Activated naive CD4-positive, alpha-beta T cell treated with anti-CD3 and anti-CD28 coated beads, Interleukin-2, amount 50 U/mL, for 16 hours (primary cell): ENCODE results near the gene PIP4K2B.
"Not testable (repeated sequence)": the region's sequence is repeated elsewhere in the genome, so short reads cannot be mapped to it uniquely, and the experiment has no call there.

Experiments
- DNase-seq: peaks from one replicate; pipeline ENCODE4 v3.0.0-alpha.2; 2020

PIP4K2B gene

GRCh38 chr17:38799501-38800236 is at the start of gene PIP4K2B:
TSS of gene PIP4K2B (minus strand) at chr17:38799556. CDS start at chr17:38799424, 132 bp downstream.
- DNase-seq, result peak; percentile 84

- DNase-seq, result no peak
Observed at GRCh38 chr17:38848557-38848891, 49.2 kb upstream of the PIP4K2B start.

GRCh38 chr17:38844261-38844757 is 45.0 kb upstream of the PIP4K2B start:
- DNase-seq, result no peak

GRCh38 chr17:38825762-38826247 is 26.4 kb upstream of the PIP4K2B start:
- DNase-seq, result no peak

- DNase-seq, result peak; percentile 91
Observed at GRCh38 chr17:38824899-38825761, 25.8 kb upstream of the PIP4K2B start, which contains the start of gene CWC25. TSS of gene CWC25 (minus strand) at chr17:38825321. CDS start at chr17:38825183, 138 bp downstream.

- DNase-seq, result no peak
Observed at GRCh38 chr17:38815576-38816193, 16.3 kb upstream of the PIP4K2B start.

GRCh38 chr17:38809828-38810227 is 10.5 kb upstream of the PIP4K2B start:
- DNase-seq, result no peak

GRCh38 chr17:38800237-38800760 is 943 bp upstream of the PIP4K2B start:
- DNase-seq, result no peak

- DNase-seq, result peak; percentile 54
Observed at GRCh38 chr17:38798614-38799500, 499 bp downstream of the PIP4K2B start.

- DNase-seq, result no peak
Observed at GRCh38 chr17:38797828-38798227, 1.5 kb downstream of the PIP4K2B start.

GRCh38 chr17:38797158-38797490 is 2.2 kb downstream of the PIP4K2B start:
- DNase-seq, result no peak

GRCh38 chr17:38796451-38797157 is 2.8 kb downstream of the PIP4K2B start:
- DNase-seq, result no peak

GRCh38 chr17:38794221-38794620 is 5.1 kb downstream of the PIP4K2B start:
- no peak for DNase-seq

GRCh38 chr17:38791162-38791561 is 8.2 kb downstream of the PIP4K2B start:
- DNase-seq, result no peak

GRCh38 chr17:38790148-38790707 is 9.1 kb downstream of the PIP4K2B start:
- DNase-seq, result not testable (repeated sequence)

- DNase-seq, result no peak
Observed at GRCh38 chr17:38789185-38789584, 10.2 kb downstream of the PIP4K2B start.

GRCh38 chr17:38787999-38788398 is 11.4 kb downstream of the PIP4K2B start:
- DNase-seq, result not testable (repeated sequence)

- DNase-seq, result no peak
Observed at GRCh38 chr17:38786372-38786771, 13.0 kb downstream of the PIP4K2B start.

- no peak for DNase-seq
Observed at GRCh38 chr17:38783227-38783626, 16.1 kb downstream of the PIP4K2B start.

GRCh38 chr17:38779965-38780752 is 19.2 kb downstream of the PIP4K2B start:
- DNase-seq, result no peak
